Loucy (cell line): Measurements from ENCODE around the gene CYP27A1.

Experiments used
- EZH2phosphoT487 ChIP-seq: fragments of 200-600 bp; IDR thresholded peaks from 2 replicates; pipeline ENCODE4 v1.6.1; 2018; ENCODE audit warnings: antibody characterized with exemption, mild to moderate bottlenecking, moderate library complexity, borderline replicate concordance
- TF ChIP-seq, protein P1 (sequence below): fragments of 200-600 bp; sonication (generic); conservative IDR thresholded peaks from 2 replicates; pipeline ENCODE4 v1.5.1; 2014; ENCODE audit warnings: mild to moderate bottlenecking, antibody characterized with exemption, low read length

DNA sequence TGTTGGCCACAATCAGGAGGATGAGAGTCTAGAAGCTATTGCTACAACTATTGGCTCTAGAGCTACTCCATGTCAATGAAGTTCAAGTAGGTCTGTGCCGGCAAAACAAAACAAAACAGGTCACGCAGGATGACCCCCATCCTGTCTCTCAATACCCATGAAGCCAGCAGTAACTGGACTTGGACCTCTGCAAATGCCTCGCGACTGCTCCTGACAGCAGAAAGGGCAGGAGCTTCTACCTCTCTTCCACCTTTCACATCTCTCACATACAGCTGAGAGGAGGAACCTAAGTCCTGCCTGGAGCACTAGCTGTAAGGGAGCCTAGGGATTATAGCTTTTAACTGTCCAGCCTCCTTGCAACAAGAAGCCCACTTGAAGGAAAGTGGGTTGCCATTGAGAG, 33.7 kb downstream of the CYP27A1 start:
- TF ChIP-seq, protein P1, sequence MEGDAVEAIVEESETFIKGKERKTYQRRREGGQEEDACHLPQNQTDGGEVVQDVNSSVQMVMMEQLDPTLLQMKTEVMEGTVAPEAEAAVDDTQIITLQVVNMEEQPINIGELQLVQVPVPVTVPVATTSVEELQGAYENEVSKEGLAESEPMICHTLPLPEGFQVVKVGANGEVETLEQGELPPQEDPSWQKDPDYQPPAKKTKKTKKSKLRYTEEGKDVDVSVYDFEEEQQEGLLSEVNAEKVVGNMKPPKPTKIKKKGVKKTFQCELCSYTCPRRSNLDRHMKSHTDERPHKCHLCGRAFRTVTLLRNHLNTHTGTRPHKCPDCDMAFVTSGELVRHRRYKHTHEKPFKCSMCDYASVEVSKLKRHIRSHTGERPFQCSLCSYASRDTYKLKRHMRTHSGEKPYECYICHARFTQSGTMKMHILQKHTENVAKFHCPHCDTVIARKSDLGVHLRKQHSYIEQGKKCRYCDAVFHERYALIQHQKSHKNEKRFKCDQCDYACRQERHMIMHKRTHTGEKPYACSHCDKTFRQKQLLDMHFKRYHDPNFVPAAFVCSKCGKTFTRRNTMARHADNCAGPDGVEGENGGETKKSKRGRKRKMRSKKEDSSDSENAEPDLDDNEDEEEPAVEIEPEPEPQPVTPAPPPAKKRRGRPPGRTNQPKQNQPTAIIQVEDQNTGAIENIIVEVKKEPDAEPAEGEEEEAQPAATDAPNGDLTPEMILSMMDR = no peak
- no peak for TF ChIP-seq EZH2phosphoT487
